ENCODE results near the gene CACNA1F. TPM values are rescaled to one million over a fixed set of nuclear protein-coding genes. Genes with fewer than 3 reads are reported as not detected.
A peak's percentile ranks its signal among the peaks of the same experiment; 100 is the strongest.

Gene CACNA1F
- total and polyA plus RNA-seq, 4 experiments from 2014 or later, result 0.03 to 1.3 (median 1.2) TPM; not detected in 1

DNA sequence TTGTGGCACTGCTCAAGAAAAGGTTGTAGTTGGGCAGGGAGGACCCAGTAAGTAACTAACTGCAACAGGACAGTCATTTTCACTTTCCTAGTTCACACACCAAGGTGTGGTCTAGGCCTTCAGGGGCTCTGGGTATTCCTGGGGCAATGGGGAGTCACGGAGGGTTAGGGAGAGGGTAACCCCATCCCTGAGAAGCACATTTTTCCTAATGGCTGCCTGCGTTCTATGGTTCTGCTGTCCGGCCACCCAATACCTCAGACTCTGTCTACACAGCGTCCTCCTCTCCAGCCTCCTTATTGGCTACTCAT is 35.5 kb upstream of the CACNA1F start:
- H3K4me1 ChIP-seq (ENCODE audit: insufficient read depth, low read length), result peaks cover 42% of the 10 kb centered on the region
- intact Hi-C loops (cut with micrococcal nuclease), result loop anchor here (1.0 to 10.0 kb wide), 5 partner anchors 33 to 466 kb away; partner anchors contain the start of genes CCDC22, HDAC6, PRAF2 and SYP
- H3K9me3 ChIP-seq (ENCODE audit: control insufficient read depth in 1 of 2, low read length in 2 of 2), result no peaks in the 10 kb centered on the region
- peak overlapping the region; percentile 65 to 68 for H3K4me3 ChIP-seq (ENCODE audit: low read length in 2 of 2)
- H3K27me3 ChIP-seq (ENCODE audit: insufficient read depth, low read length), result no peaks in the 10 kb centered on the region
- H3K36me3 ChIP-seq (ENCODE audit: insufficient read depth, low read length), result no peaks in the 10 kb centered on the region
- Mint-ChIP-seq H3K27me3 (peaks cover 0 to 1% of the 10 kb centered on the region in 2 donors), H3K4me1 (peaks cover 21 to 64% (median 45%) of the 10 kb centered on the region in 4 donors), H3K4me3 (peak overlapping the region; percentile 89 to 99 (median 95)), H3K27ac (peak overlapping the region; percentile 99 to 100 (median 100)), H3K9me3 (peaks cover 0 to 3% (median 0%) of the 10 kb centered on the region in 8 donors), H3K36me3 (peaks cover 4 to 12% of the 10 kb centered on the region in 2 donors)
- ChIA-PET CTCF (ENCODE audit: partially characterized antibody) (interaction anchor here (0.7 to 1.1 kb wide), 3 partner anchors 76 to 113 kb away, joined by 3 to 7 read pairs (median 3); no protein-coding TSS in a partner anchor), POLR2A (ENCODE audit: partially characterized antibody) (interaction anchor here (0.8 to 3.5 kb wide), 14 partner anchors 11 to 311 kb away, joined by 3 to 36 read pairs (median 4); partner anchors contain the start of genes CCDC22 and PLP2)
- peak overlapping the region; percentile 95 for H3K27ac ChIP-seq (ENCODE audit: low read depth, low read length)
- no peak for DNase-seq

- CTCF ChIA-PET (ENCODE audit: partially characterized antibody), result interaction anchor here (1.0 to 1.3 kb wide), 2 partner anchors 9 to 74 kb away, joined by 3 to 4 read pairs; no protein-coding TSS in a partner anchor
- H3K4me1 ChIP-seq (ENCODE audit: insufficient read depth, low read length), result peaks cover 24% of the 10 kb centered on the region
- H3K36me3 ChIP-seq (ENCODE audit: insufficient read depth, low read length), result no peaks in the 10 kb centered on the region
- H3K4me1 Mint-ChIP-seq, result peaks cover 14 to 57% (median 29%) of the 10 kb centered on the region in 4 donors
- no peak for DNase-seq
- no peak overlapping the region for H3K4me3 ChIP-seq (ENCODE audit: low read length in 2 of 2)
- peaks cover 0 to 1% of the 10 kb centered on the region in 2 donors for H3K27me3 Mint-ChIP-seq
- H3K9me3 Mint-ChIP-seq, result peaks cover 0 to 3% (median 0%) of the 10 kb centered on the region in 8 donors
- H3K27ac Mint-ChIP-seq, result peak overlapping the region in 3 of 7 donors; percentile 15 to 27 (median 19)
- H3K27me3 ChIP-seq (ENCODE audit: insufficient read depth, low read length), result no peaks in the 10 kb centered on the region
- POLR2A ChIA-PET (ENCODE audit: partially characterized antibody), result interaction anchor here (1.0 to 3.5 kb wide), 3 partner anchors 9 to 42 kb away, joined by 3 to 36 read pairs (median 28); no protein-coding TSS in a partner anchor
- H3K4me3 Mint-ChIP-seq, result peak overlapping the region in 2 of 8 donors; percentile 61 to 62
- no peak overlapping the region for H3K27ac ChIP-seq (ENCODE audit: low read depth, low read length)
- no peaks in the 10 kb centered on the region for H3K9me3 ChIP-seq (ENCODE audit: control insufficient read depth in 1 of 2, low read length in 2 of 2)
- peaks cover 4 to 12% of the 10 kb centered on the region in 2 donors for H3K36me3 Mint-ChIP-seq
- intact Hi-C loops (cut with micrococcal nuclease), result loop anchor here (5.0 to 10.0 kb wide), 2 partner anchors 192 to 464 kb away; partner anchors contain the start of genes HDAC6, PRAF2 and WDR45
These were observed 33.6 kb upstream of the CACNA1F start for GRCh38 chrX:49266523-49267445.

GRCh38 chrX:49264460-49264859 is 31.3 kb upstream of the CACNA1F start, which contains the start of gene FOXP3:
TSS of gene FOXP3 (minus strand) at chrX:49264710. CDS start at chrX:49258505, 6,205 bp downstream.
- Mint-ChIP-seq H3K4me3 (peak within 1 kb of the TSS; percentile 47 to 77 (median 58)), H3K27ac (peak within 1 kb of the TSS in 6 of 7 donors; percentile 18 to 86 (median 66)), H3K9me3 (peaks cover 0 to 3% (median 0%) of the 10 kb centered on the region in 8 donors), H3K27me3 (peaks cover 0 to 1% of the 10 kb centered on the region in 2 donors), H3K4me1 (peaks cover 12 to 51% (median 23%) of the 10 kb centered on the region in 4 donors), H3K36me3 (peaks cover 0 to 7% of the 10 kb centered on the region in 2 donors)
- H3K36me3 ChIP-seq (ENCODE audit: insufficient read depth, low read length), result no peaks in the 10 kb centered on the region
- no peaks in the 10 kb centered on the region for H3K27me3 ChIP-seq (ENCODE audit: insufficient read depth, low read length)
- peaks cover 20% of the 10 kb centered on the region for H3K4me1 ChIP-seq (ENCODE audit: insufficient read depth, low read length)
- no peak within 1 kb of the TSS for H3K27ac ChIP-seq (ENCODE audit: low read depth, low read length)
- no peak within 1 kb of the TSS for H3K4me3 ChIP-seq (ENCODE audit: low read length in 2 of 2)
- H3K9me3 ChIP-seq (ENCODE audit: control insufficient read depth in 1 of 2, low read length in 2 of 2), result no peaks in the 10 kb centered on the region
- ChIA-PET CTCF (ENCODE audit: partially characterized antibody) (no interaction called here), POLR2A (ENCODE audit: partially characterized antibody) (interaction anchor here (0.9 to 2.1 kb wide), 3 partner anchors 8 to 74 kb away, joined by 3 to 12 read pairs (median 3); no protein-coding TSS in a partner anchor)
- intact Hi-C loops (cut with micrococcal nuclease), result loop anchor here (10.0 kb wide), 1 partner anchor 190 kb away; the partner anchor contains the start of genes PRAF2 and WDR45
- no peak for DNase-seq

DNA sequence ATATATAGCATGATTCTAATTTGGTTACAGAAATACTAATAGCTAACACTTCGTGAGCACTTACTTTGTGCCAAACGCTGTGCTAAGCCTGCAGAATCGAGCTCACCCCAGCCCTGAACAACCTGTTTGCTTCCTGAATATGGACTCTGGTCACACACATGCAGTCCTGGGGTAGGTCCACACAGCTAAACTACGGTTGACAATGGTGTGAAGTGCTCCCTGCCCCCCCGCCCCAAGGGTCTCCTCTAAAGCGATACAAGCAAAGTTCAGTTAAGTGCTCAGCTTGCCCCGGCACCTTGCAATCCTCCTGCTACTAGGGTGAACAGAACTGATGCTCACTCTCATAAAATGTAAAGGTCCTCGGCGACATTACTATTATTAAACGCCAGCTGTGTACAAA is 30.5 kb upstream of the CACNA1F start:
- Histone ChIP-seq H3K36me3 (ENCODE audit: insufficient read depth, low read length) (no peaks in the 10 kb centered on the region), H3K27me3 (ENCODE audit: insufficient read depth, low read length) (no peaks in the 10 kb centered on the region), H3K27ac (ENCODE audit: low read depth, low read length) (no peak overlapping the region), H3K4me3 (ENCODE audit: low read length in 2 of 2) (no peak overlapping the region), H3K9me3 (ENCODE audit: control insufficient read depth in 1 of 2, low read length in 2 of 2) (no peaks in the 10 kb centered on the region), H3K4me1 (ENCODE audit: insufficient read depth, low read length) (peaks cover 27% of the 10 kb centered on the region)
- peaks cover 16 to 50% (median 27%) of the 10 kb centered on the region in 4 donors for H3K4me1 Mint-ChIP-seq
- DNase-seq, result no peak
- H3K27me3 Mint-ChIP-seq, result peaks cover 0 to 1% of the 10 kb centered on the region in 2 donors
- CTCF ChIA-PET (ENCODE audit: partially characterized antibody), result no interaction called here
- intact Hi-C loops (cut with micrococcal nuclease), result loop anchor here (10.0 kb wide), 1 partner anchor 189 kb away; the partner anchor contains the start of genes PRAF2 and WDR45
- H3K27ac Mint-ChIP-seq, result peak overlapping the region in 2 of 7 donors; percentile 53 to 86
- H3K36me3 Mint-ChIP-seq, result no peaks in the 10 kb centered on the region
- H3K4me3 Mint-ChIP-seq, result peak overlapping the region in 6 of 8 donors; percentile 15 to 77 (median 58)
- peaks cover 0 to 2% (median 0%) of the 10 kb centered on the region in 8 donors for H3K9me3 Mint-ChIP-seq
- POLR2A ChIA-PET (ENCODE audit: partially characterized antibody), result interaction anchor here (0.9 to 2.1 kb wide), 4 partner anchors 9 to 73 kb away, joined by 3 to 12 read pairs (median 4); no protein-coding TSS in a partner anchor

- Histone ChIP-seq H3K27ac (ENCODE audit: low read depth, low read length) (no peak overlapping the region), H3K4me1 (ENCODE audit: insufficient read depth, low read length) (peaks cover 29% of the 10 kb centered on the region), H3K9me3 (ENCODE audit: control insufficient read depth in 1 of 2, low read length in 2 of 2) (no peaks in the 10 kb centered on the region), H3K36me3 (ENCODE audit: insufficient read depth, low read length) (no peaks in the 10 kb centered on the region), H3K27me3 (ENCODE audit: insufficient read depth, low read length) (no peaks in the 10 kb centered on the region), H3K4me3 (ENCODE audit: low read length in 2 of 2) (no peak overlapping the region)
- H3K36me3 Mint-ChIP-seq, result no peaks in the 10 kb centered on the region
- no peak for DNase-seq
- H3K27me3 Mint-ChIP-seq, result peaks cover 0 to 1% of the 10 kb centered on the region in 2 donors
- H3K27ac Mint-ChIP-seq, result peak overlapping the region in 1 of 7 donors; percentile 71
- peaks cover 0 to 2% (median 0%) of the 10 kb centered on the region in 8 donors for H3K9me3 Mint-ChIP-seq
- peak overlapping the region in 2 of 8 donors; percentile 27 to 30 for H3K4me3 Mint-ChIP-seq
- CTCF ChIA-PET (ENCODE audit: partially characterized antibody), result no interaction called here
- peaks cover 17 to 49% (median 30%) of the 10 kb centered on the region in 4 donors for H3K4me1 Mint-ChIP-seq
- intact Hi-C loops (cut with micrococcal nuclease), result loop anchor here (10.0 kb wide), 1 partner anchor 188 kb away; the partner anchor contains the start of genes PRAF2 and WDR45
- POLR2A ChIA-PET (ENCODE audit: partially characterized antibody), result interaction anchor here (2.1 kb wide), 1 partner anchor 10 kb away, joined by 12 read pairs; no protein-coding TSS in a partner anchor
These were observed 29.5 kb upstream of the CACNA1F start for GRCh38 chrX:49262603-49263002.

GRCh38 chrX:49260221-49260985 is 27.3 kb upstream of the CACNA1F start:
- Mint-ChIP-seq H3K4me1 (peaks cover 21 to 56% (median 35%) of the 10 kb centered on the region in 4 donors), H3K36me3 (no peaks in the 10 kb centered on the region), H3K9me3 (no peaks in the 10 kb centered on the region), H3K4me3 (peak overlapping the region in 2 of 8 donors; percentile 15 to 39), H3K27me3 (peaks cover 0 to 1% of the 10 kb centered on the region in 2 donors), H3K27ac (peak overlapping the region in 3 of 7 donors; percentile 48 to 84 (median 55))
- CTCF ChIA-PET (ENCODE audit: partially characterized antibody), result no interaction called here
- Histone ChIP-seq H3K36me3 (ENCODE audit: insufficient read depth, low read length) (no peaks in the 10 kb centered on the region), H3K27me3 (ENCODE audit: insufficient read depth, low read length) (no peaks in the 10 kb centered on the region), H3K9me3 (ENCODE audit: control insufficient read depth in 1 of 2, low read length in 2 of 2) (no peaks in the 10 kb centered on the region), H3K27ac (ENCODE audit: low read depth, low read length) (no peak overlapping the region), H3K4me1 (ENCODE audit: insufficient read depth, low read length) (peaks cover 43% of the 10 kb centered on the region), H3K4me3 (ENCODE audit: low read length in 2 of 2) (no peak overlapping the region)
- no peak for DNase-seq
- POLR2A ChIA-PET (ENCODE audit: partially characterized antibody), result interaction anchor here (4.3 kb wide), 1 partner anchor 8 kb away, joined by 36 read pairs; the partner anchor contains the start of gene PPP1R3F
- intact Hi-C loops (cut with micrococcal nuclease), result loop anchor here (10.0 kb wide), 1 partner anchor 186 kb away; the partner anchor contains the start of genes PRAF2 and WDR45
